ENCODE measurements around the gene TWSG1.
"Not testable (repeated sequence)": the region's sequence is repeated elsewhere in the genome, so short reads cannot be mapped to it uniquely, and the experiment has no call there.

Gene TWSG1

GRCh38 chr18:9441061-9441460 lies 106.5 kb downstream of the TWSG1 start:
- Histone ChIP-seq H3K9ac (ENCODE audit: low read depth, low read length) (no peak overlapping the region), H3K9me3 (replicated peaks; ENCODE audit: low read length) (no peaks in the 10 kb centered on the region), H3K4me1 (ENCODE audit: control insufficient read depth, insufficient read depth, low read length) (no peaks in the 10 kb centered on the region), H3K4me2 (ENCODE audit: low read length) (no peak overlapping the region), H3K27me3 (ENCODE audit: control insufficient read depth, insufficient read depth, low read length) (peaks cover 6% of the 10 kb centered on the region), H3K4me3 (ENCODE audit: low read length) (no peak overlapping the region), H3K36me3 (ENCODE audit: insufficient read depth, low read length) (no peaks in the 10 kb centered on the region)

- Histone ChIP-seq H3K4me1 (ENCODE audit: control insufficient read depth, insufficient read depth, low read length) (no peaks in the 10 kb centered on the region), H3K4me2 (ENCODE audit: low read length) (no peak overlapping the region), H3K9me3 (replicated peaks; ENCODE audit: low read length) (no peaks in the 10 kb centered on the region), H3K4me3 (ENCODE audit: low read length) (no peak overlapping the region), H3K9ac (ENCODE audit: low read depth, low read length) (no peak overlapping the region), H3K36me3 (ENCODE audit: insufficient read depth, low read length) (no peaks in the 10 kb centered on the region), H3K27me3 (ENCODE audit: control insufficient read depth, insufficient read depth, low read length) (peaks cover 6% of the 10 kb centered on the region)
Observed at GRCh38 chr18:9444549-9444948, 110.0 kb downstream of the TWSG1 start.

- H3K36me3 ChIP-seq (ENCODE audit: insufficient read depth, low read length): no peaks in the 10 kb centered on the region
- H3K4me2 ChIP-seq (ENCODE audit: low read length): no peak overlapping the region
- no peak overlapping the region for H3K4me3 ChIP-seq (ENCODE audit: low read length)
- no peak overlapping the region for H3K9ac ChIP-seq (ENCODE audit: low read depth, low read length)
- no peaks in the 10 kb centered on the region for H3K9me3 ChIP-seq (replicated peaks; ENCODE audit: low read length)
- H3K4me1 ChIP-seq (ENCODE audit: control insufficient read depth, insufficient read depth, low read length): no peaks in the 10 kb centered on the region
- H3K27me3 ChIP-seq (ENCODE audit: control insufficient read depth, insufficient read depth, low read length): peaks cover 19% of the 10 kb centered on the region
Observed at GRCh38 chr18:9446839-9447238, 112.3 kb downstream of the TWSG1 start.

- H3K9me3 ChIP-seq (replicated peaks; ENCODE audit: low read length): no peaks in the 10 kb centered on the region
- no peaks in the 10 kb centered on the region for H3K36me3 ChIP-seq (ENCODE audit: insufficient read depth, low read length)
- peaks cover 19% of the 10 kb centered on the region for H3K27me3 ChIP-seq (ENCODE audit: control insufficient read depth, insufficient read depth, low read length)
- H3K4me1 ChIP-seq (ENCODE audit: control insufficient read depth, insufficient read depth, low read length): no peaks in the 10 kb centered on the region
- H3K9ac ChIP-seq (ENCODE audit: low read depth, low read length): no peak overlapping the region
- H3K4me2 ChIP-seq (ENCODE audit: low read length): no peak overlapping the region
- no peak overlapping the region for H3K4me3 ChIP-seq (ENCODE audit: low read length)
Observed at GRCh38 chr18:9447334-9447733, 112.8 kb downstream of the TWSG1 start.

- no peaks in the 10 kb centered on the region for H3K9me3 ChIP-seq (replicated peaks; ENCODE audit: low read length)
- no peak overlapping the region for H3K4me2 ChIP-seq (ENCODE audit: low read length)
- H3K9ac ChIP-seq (ENCODE audit: low read depth, low read length): no peak overlapping the region
- no peaks in the 10 kb centered on the region for H3K36me3 ChIP-seq (ENCODE audit: insufficient read depth, low read length)
- peaks cover 18% of the 10 kb centered on the region for H3K27me3 ChIP-seq (ENCODE audit: control insufficient read depth, insufficient read depth, low read length)
- H3K4me1 ChIP-seq (ENCODE audit: control insufficient read depth, insufficient read depth, low read length): no peaks in the 10 kb centered on the region
- no peak overlapping the region for H3K4me3 ChIP-seq (ENCODE audit: low read length)
Observed at GRCh38 chr18:9449600-9450414, 115.2 kb downstream of the TWSG1 start.

GRCh38 chr18:9450920-9451319 lies 116.3 kb downstream of the TWSG1 start:
- H3K9me3 ChIP-seq (replicated peaks; ENCODE audit: low read length); H3K4me2 ChIP-seq (ENCODE audit: low read length); H3K36me3 ChIP-seq (ENCODE audit: insufficient read depth, low read length); H3K9ac ChIP-seq (ENCODE audit: low read depth, low read length); H3K4me1 ChIP-seq (ENCODE audit: control insufficient read depth, insufficient read depth, low read length); H3K4me3 ChIP-seq (ENCODE audit: low read length): not testable (repeated sequence)
- H3K27me3 ChIP-seq (ENCODE audit: control insufficient read depth, insufficient read depth, low read length): peaks cover 13% of the 10 kb centered on the region
